HCT116 (cell line): Measurements from ENCODE around the gene GALNT18.
A peak's percentile ranks its signal among the peaks of the same experiment; 100 is the strongest.

Source experiments
- ATF3 ChIP-seq: IDR thresholded peaks from 2 replicates; pipeline ENCODE4 v1.6.1; 2012
- CBX3 ChIP-seq: IDR thresholded peaks from 2 replicates; pipeline ENCODE4 v1.6.1; 2012; ENCODE audit warnings: low read depth
- CEBPB ChIP-seq: IDR thresholded peaks from 2 replicates; pipeline ENCODE4 v1.6.1; 2012; ENCODE audit warnings: low read depth
- CTCF ChIP-seq, 3 experiments: fragments of 200-600 bp in 1 of 3; sonication (generic) in 1 of 3; IDR thresholded peaks in 2 of 3; conservative IDR thresholded peaks in 1 of 3; 2 replicates each; pipeline ENCODE4 v1.5.1; 2012 to 2017; ENCODE audit warnings: low read depth in 2 of 3, low read length in 2 of 3, antibody characterized with exemption in 1 of 3, borderline replicate concordance in 1 of 3, control low read depth in 1 of 3, mild to moderate bottlenecking in 1 of 3, mixed read lengths in 1 of 3, mixed run types in 1 of 3, moderate library complexity in 1 of 3; ENCODE audit not compliant: insufficient read depth in 1 of 3
- EZH2 ChIP-seq: fragments of 200-600 bp; sonication (generic); IDR thresholded peaks from 2 replicates; pipeline ENCODE4 v1.6.1; 2017; ENCODE audit warnings: antibody characterized with exemption, mixed run types
- JUND ChIP-seq: IDR thresholded peaks from 2 replicates; pipeline ENCODE4 v1.6.1; 2012
- POLR2A ChIP-seq: IDR thresholded peaks from 2 replicates; pipeline ENCODE4 v1.7.0; 2011; ENCODE audit warnings: borderline replicate concordance; ENCODE audit not compliant: insufficient read depth, insufficient read length; ENCODE audit errors: extremely low read depth
- POLR2AphosphoS5 ChIP-seq: IDR thresholded peaks from 2 replicates; pipeline ENCODE4 v1.6.1; 2011; ENCODE audit warnings: mild to moderate bottlenecking, low read depth, low read length, moderate library complexity
- REST ChIP-seq: IDR thresholded peaks from 2 replicates; pipeline ENCODE4 v1.6.1; 2012; ENCODE audit warnings: low read depth
- SP1 ChIP-seq: IDR thresholded peaks from 2 replicates; pipeline ENCODE4 v1.6.1; 2012; ENCODE audit warnings: low read depth
- ZBTB33 ChIP-seq: IDR thresholded peaks from 2 replicates; pipeline ENCODE4 v1.6.1; 2011; ENCODE audit warnings: mild to moderate bottlenecking, low read length, moderate library complexity; ENCODE audit not compliant: insufficient replicate concordance; ENCODE audit errors: extremely low read depth

GRCh38 chr11:11478687-11479086 lies 143.1 kb downstream of the GALNT18 start:
- TF ChIP-seq CEBPB (no peak), CTCF (IDR thresholded peaks at IDR 0.05 in 2 of 3, conservative IDR thresholded peaks at IDR 0.05 in 1 of 3; ENCODE audit: borderline replicate concordance in 1 of 3, insufficient read depth in 1 of 3, low read depth in 2 of 3, low read length in 2 of 3) (peak in 2 of 3 experiments; percentile 26 to 43; a peak in 3 of 6 replicates), POLR2AphosphoS5 (no peak), ATF3 (no peak), REST (no peak), POLR2A (no peak), EZH2 (no peak), ZBTB33 (no peak), SP1 (no peak), CBX3 (no peak), JUND (no peak)
